CD8-positive, alpha-beta memory T cell (primary cell): ENCODE measurements around the gene PDRG1. TPM values are rescaled to one million over a fixed set of nuclear protein-coding genes. Genes with fewer than 3 reads are reported as not detected.
A peak's percentile ranks its signal among the peaks of the same experiment; 100 is the strongest.

Source experiments
- CTCF ChIA-PET: fragments of 350-600 bp; sonication (Branson Sonifier 250); formaldehyde crosslinking; loops from one replicate; lab custom pipeline; 2021; ENCODE audit warnings: antibody characterized with exemption; lab: Charles Lee
- POLR2A ChIA-PET: fragments of 350-600 bp; sonication (Branson Sonifier 250); formaldehyde crosslinking; loops from one replicate; lab custom pipeline; 2021; ENCODE audit warnings: antibody characterized with exemption; lab: Charles Lee
- DNase-seq, 5 donors: peaks; one replicate each; pipeline versions ENCODE4 v3.0.0 to v3.0.0-alpha.2; 2020 to 2022; ENCODE audit warnings: mixed read lengths in 1 of 5
- H3K27ac ChIP-seq: one replicate; pipeline ENCODE4 v1.7.0; 2013; ENCODE audit warnings: low read depth, mild to moderate bottlenecking, low read length, moderate library complexity
- H3K27me3 ChIP-seq: 2 replicates; pipeline ENCODE4 v1.7.0; 2013; ENCODE audit warnings: low read length, mild to moderate bottlenecking; ENCODE audit not compliant: insufficient read depth, poor library complexity, severe bottlenecking
- H3K36me3 ChIP-seq: 2 replicates; pipeline ENCODE4 v1.7.0; 2013; ENCODE audit warnings: mild to moderate bottlenecking, low read length, moderate library complexity; ENCODE audit not compliant: insufficient read depth
- H3K4me1 ChIP-seq: 2 replicates; pipeline ENCODE4 v1.7.0; 2013; ENCODE audit warnings: mild to moderate bottlenecking, low read length, moderate library complexity; ENCODE audit not compliant: insufficient read depth
- H3K4me3 ChIP-seq: 2 replicates; pipeline ENCODE4 v1.7.0; 2013; ENCODE audit warnings: mild to moderate bottlenecking, low read length
- H3K9me3 ChIP-seq: 2 replicates; pipeline ENCODE4 v1.7.0; 2013; ENCODE audit warnings: mild to moderate bottlenecking, low read length
- H3K27ac Mint-ChIP-seq, 8 donors: one replicate each; pipeline ENCODE4 v1.8.0; 2020 to 2021; ENCODE audit warnings: mixed read lengths in 8 of 8, mild to moderate bottlenecking in 6 of 8, inconsistent platforms in 3 of 8, moderate library complexity in 3 of 8
- H3K27me3 Mint-ChIP-seq, 2 donors: one replicate each; pipeline ENCODE4 v1.8.0; 2020 to 2021; ENCODE audit warnings: mixed read lengths in 2 of 2, mild to moderate bottlenecking in 1 of 2, moderate library complexity in 1 of 2
- H3K36me3 Mint-ChIP-seq, 3 donors: one replicate each; pipeline ENCODE4 v1.8.0; 2020 to 2021; ENCODE audit warnings: mixed read lengths in 3 of 3, inconsistent platforms in 1 of 3, mild to moderate bottlenecking in 1 of 3
- H3K4me1 Mint-ChIP-seq, 3 donors: one replicate each; pipeline ENCODE4 v1.8.0; 2020 to 2021; ENCODE audit warnings: mixed read lengths in 3 of 3, inconsistent platforms in 1 of 3, mild to moderate bottlenecking in 1 of 3
- H3K4me3 Mint-ChIP-seq, 7 donors: one replicate each; pipeline ENCODE4 v1.8.0; 2020 to 2021; ENCODE audit warnings: mixed read lengths in 7 of 7, mild to moderate bottlenecking in 6 of 7, moderate library complexity in 4 of 7, inconsistent platforms in 2 of 7
- H3K9me3 Mint-ChIP-seq, 5 donors: one replicate each; pipeline ENCODE4 v1.8.0; 2020 to 2022; ENCODE audit warnings: mixed read lengths in 5 of 5, mild to moderate bottlenecking in 3 of 5, moderate library complexity in 2 of 5, inconsistent platforms in 1 of 5
- polyA plus RNA-seq: library from polyadenylated mRNA; unstranded; fragments of 300-500 nt; fragmentation: Illumina TruSeq; gene quantifications from one replicate; pipeline ENCODE4 v1.2.3, GENCODE V29; 2021
- total RNA-seq, 2 experiments: library from RNA; stranded (reverse); gene quantifications; one replicate each; pipeline ENCODE4 v1.2.3, GENCODE V29; 2021

The PDRG1 gene
- total RNA-seq (10 to 100 TPM; 23.9 TPM), polyA plus RNA-seq (22.4 TPM)

GRCh38 chr20:31951530-31952453 lies at the start of gene PDRG1:
Gene PDRG1, minus strand, starts transcription at chr20:31952046. Its CDS starts 85 bp downstream, at chr20:31951961.
- H3K27ac ChIP-seq: peak within 1 kb of the TSS; percentile 84
- ChIA-PET CTCF (interaction anchor here (0.6 to 4.3 kb wide), 22 partner anchors 9 to 128 kb away, joined by 3 to 43 read pairs (median 4); partner anchors contain the start of genes DUSP15, TTLL9 and XKR7), POLR2A (interaction anchor here (1.0 kb wide), 2 partner anchors 72 to 99 kb away, joined by 4 to 5 read pairs; no protein-coding TSS in a partner anchor)
- peak within 1 kb of the TSS; percentile 89 for H3K4me3 ChIP-seq
- H3K36me3 Mint-ChIP-seq: peaks cover 12 to 40% (median 14%) of the 10 kb centered on the region in 3 donors
- no peaks in the 10 kb centered on the region for H3K9me3 ChIP-seq
- peak within 1 kb of the TSS; percentile 62 to 98 (median 96) for H3K27ac Mint-ChIP-seq
- H3K36me3 ChIP-seq: peaks cover 21% of the 10 kb centered on the region
- H3K9me3 Mint-ChIP-seq: no peaks in the 10 kb centered on the region
- H3K4me1 ChIP-seq: peaks cover 21% of the 10 kb centered on the region
- peak; percentile 95 to 97 (median 95) for DNase-seq
- H3K27me3 ChIP-seq: peaks cover 2% of the 10 kb centered on the region
- H3K4me3 Mint-ChIP-seq: peak within 1 kb of the TSS; percentile 96 to 100 (median 98)
- peaks cover 30 to 38% (median 36%) of the 10 kb centered on the region in 3 donors for H3K4me1 Mint-ChIP-seq
- H3K27me3 Mint-ChIP-seq: peaks cover 12 to 16% of the 10 kb centered on the region in 2 donors

- no peak overlapping the region for H3K27ac ChIP-seq
- no peaks in the 10 kb centered on the region for H3K4me1 ChIP-seq
- Mint-ChIP-seq H3K27ac (no peak overlapping the region), H3K4me1 (peaks cover 0 to 3% (median 0%) of the 10 kb centered on the region in 3 donors), H3K27me3 (peaks cover 25 to 39% of the 10 kb centered on the region in 2 donors), H3K4me3 (no peak overlapping the region), H3K36me3 (no peaks in the 10 kb centered on the region), H3K9me3 (no peaks in the 10 kb centered on the region)
- H3K4me3 ChIP-seq: no peak overlapping the region
- H3K9me3 ChIP-seq: no peaks in the 10 kb centered on the region
- DNase-seq: no peak
- H3K36me3 ChIP-seq: no peaks in the 10 kb centered on the region
- ChIA-PET POLR2A (no interaction called here), CTCF (no interaction called here)
- H3K27me3 ChIP-seq: peaks cover 5% of the 10 kb centered on the region
Observed at GRCh38 chr20:31998246-31998645, 46.4 kb upstream of the PDRG1 start.

DNA sequence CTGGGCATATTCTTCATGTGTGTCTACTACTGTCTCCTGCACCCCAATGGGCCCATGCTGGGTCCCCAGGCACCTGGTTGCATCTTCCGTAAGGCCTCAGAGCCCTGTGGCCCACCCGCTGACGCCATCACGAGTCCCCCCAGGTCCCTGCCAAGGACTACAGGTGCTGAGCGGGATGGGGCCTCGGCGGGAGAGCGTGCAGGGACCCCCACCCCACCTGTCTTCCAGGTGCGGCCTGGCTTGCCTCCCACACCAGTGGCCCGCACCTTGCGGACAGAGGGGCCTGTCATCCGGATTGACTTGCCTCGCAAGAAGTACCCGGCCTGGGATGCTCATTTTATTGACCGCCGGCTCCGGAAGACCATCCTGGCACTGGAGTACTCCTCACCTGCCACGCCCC lies 45.1 kb upstream of the PDRG1 start:
- Mint-ChIP-seq H3K9me3 (no peaks in the 10 kb centered on the region), H3K4me1 (peaks cover 0 to 3% (median 0%) of the 10 kb centered on the region in 3 donors), H3K4me3 (no peak overlapping the region), H3K27ac (no peak overlapping the region), H3K36me3 (no peaks in the 10 kb centered on the region), H3K27me3 (peaks cover 32 to 41% of the 10 kb centered on the region in 2 donors)
- Histone ChIP-seq H3K4me3 (no peak overlapping the region), H3K27me3 (peaks cover 5% of the 10 kb centered on the region), H3K9me3 (no peaks in the 10 kb centered on the region), H3K27ac (no peak overlapping the region), H3K4me1 (no peaks in the 10 kb centered on the region), H3K36me3 (no peaks in the 10 kb centered on the region)
- DNase-seq: no peak
- POLR2A ChIA-PET: no interaction called here
- CTCF ChIA-PET: no interaction called here

- no peak for DNase-seq
- Histone ChIP-seq H3K4me3 (no peak overlapping the region), H3K36me3 (no peaks in the 10 kb centered on the region), H3K27ac (no peak overlapping the region), H3K4me1 (no peaks in the 10 kb centered on the region), H3K9me3 (no peaks in the 10 kb centered on the region), H3K27me3 (peaks cover 5% of the 10 kb centered on the region)
- Mint-ChIP-seq H3K4me1 (peaks cover 0 to 3% (median 0%) of the 10 kb centered on the region in 3 donors), H3K27ac (no peak overlapping the region), H3K36me3 (no peaks in the 10 kb centered on the region), H3K27me3 (peaks cover 25 to 33% of the 10 kb centered on the region in 2 donors), H3K9me3 (no peaks in the 10 kb centered on the region), H3K4me3 (no peak overlapping the region)
- CTCF ChIA-PET: no interaction called here
- POLR2A ChIA-PET: no interaction called here
Observed at GRCh38 chr20:31992086-31992485, 40.2 kb upstream of the PDRG1 start.

GRCh38 chr20:31991339-31991705 lies 39.5 kb upstream of the PDRG1 start:
- peaks cover 0 to 1% (median 0%) of the 10 kb centered on the region in 3 donors for H3K4me1 Mint-ChIP-seq
- H3K9me3 Mint-ChIP-seq: no peaks in the 10 kb centered on the region
- H3K4me1 ChIP-seq: no peaks in the 10 kb centered on the region
- DNase-seq: no peak
- H3K4me3 ChIP-seq: no peak overlapping the region
- H3K27me3 ChIP-seq: peaks cover 5% of the 10 kb centered on the region
- H3K9me3 ChIP-seq: no peaks in the 10 kb centered on the region
- H3K27ac ChIP-seq: no peak overlapping the region
- ChIA-PET CTCF (no interaction called here), POLR2A (no interaction called here)
- no peak overlapping the region for H3K27ac Mint-ChIP-seq
- H3K36me3 Mint-ChIP-seq: no peaks in the 10 kb centered on the region
- peaks cover 21 to 26% of the 10 kb centered on the region in 2 donors for H3K27me3 Mint-ChIP-seq
- no peak overlapping the region for H3K4me3 Mint-ChIP-seq
- no peaks in the 10 kb centered on the region for H3K36me3 ChIP-seq

DNA sequence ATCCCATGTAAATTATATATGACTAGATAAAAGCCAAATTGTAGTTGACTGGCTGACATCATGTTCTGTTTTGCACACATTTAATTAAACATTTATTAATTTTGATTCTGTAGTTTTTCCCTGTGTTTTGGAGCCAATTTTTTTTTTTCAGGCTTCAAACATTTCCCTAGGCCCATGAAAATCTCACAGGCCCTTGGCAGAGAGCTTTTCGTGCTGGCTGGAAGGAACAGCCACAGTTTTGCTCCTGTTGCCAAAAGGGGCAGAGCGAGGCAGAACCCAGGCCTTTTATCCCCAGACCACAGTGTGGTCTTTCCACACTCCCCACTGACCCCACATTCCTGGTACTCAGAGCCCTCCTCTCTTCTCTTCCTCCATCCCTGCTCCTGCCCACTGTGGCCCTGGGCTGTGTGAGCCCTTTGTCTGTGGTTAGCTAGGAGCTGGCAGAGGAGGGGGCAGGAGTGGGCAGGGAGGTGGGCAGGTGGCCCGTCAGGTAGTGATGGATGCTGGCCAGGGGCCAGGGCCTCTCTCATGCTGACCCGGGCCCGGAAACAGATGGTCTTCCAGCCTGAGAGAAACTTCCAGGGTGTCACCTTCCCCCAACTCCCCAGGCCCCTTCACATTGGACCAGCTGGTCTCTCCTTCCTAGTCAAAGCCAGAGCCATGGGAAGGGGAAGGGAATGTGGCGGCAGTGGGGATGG lies 38.9 kb upstream of the PDRG1 start:
- H3K27me3 Mint-ChIP-seq: peaks cover 17 to 21% of the 10 kb centered on the region in 2 donors
- no peak for DNase-seq
- ChIA-PET CTCF (no interaction called here), POLR2A (no interaction called here)
- H3K4me3 ChIP-seq: no peak overlapping the region
- no peaks in the 10 kb centered on the region for H3K9me3 Mint-ChIP-seq
- no peaks in the 10 kb centered on the region for H3K36me3 Mint-ChIP-seq
- H3K4me3 Mint-ChIP-seq: no peak overlapping the region
- H3K9me3 ChIP-seq: no peaks in the 10 kb centered on the region
- peaks cover 0 to 1% (median 0%) of the 10 kb centered on the region in 3 donors for H3K4me1 Mint-ChIP-seq
- no peaks in the 10 kb centered on the region for H3K36me3 ChIP-seq
- peaks cover 5% of the 10 kb centered on the region for H3K27me3 ChIP-seq
- H3K27ac ChIP-seq: no peak overlapping the region
- no peaks in the 10 kb centered on the region for H3K4me1 ChIP-seq
- H3K27ac Mint-ChIP-seq: no peak overlapping the region

DNA sequence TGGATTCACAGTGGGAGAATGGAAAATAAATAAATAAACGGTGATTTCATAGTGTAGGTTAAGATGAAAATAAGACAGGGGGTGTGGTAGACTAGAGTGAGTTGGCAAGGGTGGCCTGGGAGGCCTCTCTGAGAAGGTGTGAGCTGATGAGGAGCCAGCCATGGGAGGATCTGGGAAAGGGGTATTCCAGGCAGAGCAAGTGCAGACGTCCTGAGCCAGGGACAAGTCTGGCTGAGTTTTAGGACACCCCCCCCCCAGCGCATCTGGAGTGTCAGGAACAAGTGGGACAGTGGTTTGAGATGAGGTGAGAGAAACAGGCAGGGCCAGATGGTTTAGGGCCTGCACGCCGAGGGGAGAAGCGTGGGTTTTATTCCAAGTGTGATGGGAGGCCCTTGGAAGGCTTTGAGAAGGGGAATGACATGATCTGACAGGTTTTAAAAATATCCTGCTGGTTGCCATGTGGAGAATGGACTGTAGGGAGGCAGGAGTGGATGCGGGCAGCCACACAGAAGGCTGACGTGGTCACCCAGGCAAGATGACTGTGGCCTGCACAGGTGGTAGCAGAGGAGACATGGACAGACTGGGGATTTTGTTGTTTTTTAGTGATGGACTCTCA lies 37.3 kb upstream of the PDRG1 start:
- ChIA-PET CTCF (no interaction called here), POLR2A (no interaction called here)
- peaks cover 15 to 16% of the 10 kb centered on the region in 2 donors for H3K27me3 Mint-ChIP-seq
- H3K9me3 ChIP-seq: no peaks in the 10 kb centered on the region
- no peak overlapping the region for H3K4me3 Mint-ChIP-seq
- no peaks in the 10 kb centered on the region for H3K9me3 Mint-ChIP-seq
- H3K27ac Mint-ChIP-seq: no peak overlapping the region
- no peak overlapping the region for H3K27ac ChIP-seq
- no peaks in the 10 kb centered on the region for H3K4me1 ChIP-seq
- no peaks in the 10 kb centered on the region for H3K36me3 ChIP-seq
- H3K4me1 Mint-ChIP-seq: no peaks in the 10 kb centered on the region
- no peak overlapping the region for H3K4me3 ChIP-seq
- no peaks in the 10 kb centered on the region for H3K36me3 Mint-ChIP-seq
- peaks cover 3% of the 10 kb centered on the region for H3K27me3 ChIP-seq
- DNase-seq: no peak
